OCI-M1 (cell line): ENCODE data around the gene FES.
"Not testable (repeated sequence)": the region's sequence is repeated elsewhere in the genome, so short reads cannot be mapped to it uniquely, and the experiment has no call there.

Experiments
- DNase-seq: peaks from one replicate; lab custom pipeline; 2025; lab: John Stamatoyannopoulos, UW

FES gene

GRCh38 chr15:90860942-90861675 lies 23.2 kb upstream of the FES start:
- DNase-seq: no peak

GRCh38 chr15:90862487-90862886 lies 21.8 kb upstream of the FES start:
- no peak for DNase-seq

DNA sequence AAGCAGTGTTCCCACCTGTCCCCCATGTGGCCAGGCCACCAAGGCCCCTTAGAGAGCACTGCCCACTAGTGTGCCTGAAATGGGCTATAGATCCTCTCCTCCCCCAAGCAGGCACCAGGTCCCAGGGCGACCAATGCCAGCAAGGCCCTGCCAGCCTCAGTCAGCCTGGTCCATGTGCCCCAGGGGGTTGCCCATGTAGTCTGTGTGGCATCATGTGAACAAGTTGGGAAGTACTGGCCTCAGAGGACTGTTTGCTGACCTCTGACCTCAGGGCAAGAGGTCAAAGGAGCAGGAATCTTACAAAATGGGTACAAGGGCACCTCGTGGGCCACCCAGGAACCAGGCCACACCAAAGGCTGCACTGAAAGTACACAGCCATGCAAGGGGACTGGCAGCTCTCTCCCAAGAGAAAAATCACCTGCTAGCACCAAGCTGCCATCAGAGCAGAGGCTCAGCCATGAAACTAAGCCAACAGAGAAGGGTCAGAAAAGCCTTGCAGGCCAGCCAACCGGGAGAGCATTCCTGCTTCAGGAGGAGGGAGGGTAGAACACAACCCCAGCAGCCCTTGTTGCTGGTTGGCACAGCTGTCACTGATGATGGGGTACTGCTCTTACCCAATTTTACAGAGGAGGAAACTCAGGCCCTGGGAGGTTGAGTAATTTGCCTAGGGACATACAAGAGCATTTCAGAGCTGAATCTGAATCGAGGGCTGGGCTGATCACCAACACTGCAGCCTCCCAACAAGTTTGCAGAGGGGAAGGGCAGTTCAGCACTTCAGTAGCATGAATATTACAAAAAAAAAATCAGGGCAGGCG lies 21.1 kb upstream of the FES start:
- no peak for DNase-seq

- no peak for DNase-seq
Observed at GRCh38 chr15:90863987-90864386, 20.3 kb upstream of the FES start.

GRCh38 chr15:90864507-90864906 lies 19.8 kb upstream of the FES start:
- DNase-seq: no peak

DNA sequence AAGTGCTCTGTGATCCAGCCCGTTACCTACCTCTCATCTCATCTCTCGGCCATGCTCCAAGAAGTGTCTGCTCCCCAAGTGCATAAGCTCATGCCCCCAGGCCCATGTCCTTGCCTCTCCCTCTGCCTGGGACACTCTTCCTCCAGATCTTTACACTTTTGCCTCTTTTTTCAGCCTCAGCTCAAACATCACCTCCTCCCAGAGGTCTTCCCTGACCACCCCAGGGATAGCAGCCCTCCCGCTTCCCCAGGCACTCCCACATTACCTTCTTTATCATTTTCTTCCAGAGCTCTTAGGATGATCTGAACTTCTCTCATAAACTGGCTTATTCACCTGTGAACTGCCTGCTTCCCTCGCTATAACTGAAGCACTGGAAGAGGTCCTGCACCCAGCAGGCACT lies 18.6 kb upstream of the FES start:
- no peak for DNase-seq

GRCh38 chr15:90866161-90866715 lies 18.1 kb upstream of the FES start:
- no peak for DNase-seq

- peak; percentile 15 for DNase-seq
Observed at GRCh38 chr15:90866800-90867199, 17.5 kb upstream of the FES start.

- peak; percentile 42 for DNase-seq
Observed at GRCh38 chr15:90868261-90868689, 16.0 kb upstream of the FES start, which contains the start of gene FURIN. Gene FURIN, plus strand, starts transcription at chr15:90868588. Its CDS starts 7,153 bp downstream, at chr15:90875741.

- peak; percentile 94 for DNase-seq
Observed at GRCh38 chr15:90869140-90869541, 15.2 kb upstream of the FES start.

DNA sequence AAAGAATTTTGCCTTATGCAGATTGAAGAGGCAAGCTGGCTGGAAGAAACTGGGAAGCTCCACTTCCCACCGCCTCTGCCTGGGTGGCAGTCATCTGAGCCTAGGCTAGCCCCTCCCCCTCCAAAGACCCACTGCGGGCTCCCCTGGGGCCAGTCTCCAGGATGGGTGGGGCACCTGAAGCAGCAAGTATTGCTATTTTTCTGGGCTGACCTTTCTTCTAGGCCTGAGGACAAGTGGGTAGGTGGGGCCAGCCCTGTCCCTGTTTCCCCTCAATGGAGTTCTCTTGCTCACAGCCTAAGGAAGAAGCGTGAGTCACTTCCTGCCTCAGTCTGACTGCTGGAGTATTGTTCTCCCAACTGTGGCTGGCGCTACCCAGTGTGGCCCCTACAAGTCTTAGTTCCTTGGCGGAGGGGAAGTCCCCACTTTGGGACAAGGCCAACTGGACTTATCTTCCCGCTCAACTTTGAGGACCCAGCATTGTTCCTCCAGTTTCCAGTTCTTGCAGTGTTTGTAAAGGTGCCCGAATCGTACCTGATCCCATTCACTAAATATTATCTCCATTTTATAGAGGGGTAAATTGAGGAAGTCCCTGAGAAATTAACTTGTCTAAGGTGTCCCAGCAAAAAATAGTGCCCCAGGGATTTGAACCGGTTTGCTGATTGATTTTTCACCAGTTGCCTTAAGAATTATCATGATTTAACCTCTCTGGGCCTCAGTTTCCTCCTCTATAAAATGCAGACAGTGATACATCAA lies 14.5 kb upstream of the FES start:
- DNase-seq: peak; percentile 94

DNA sequence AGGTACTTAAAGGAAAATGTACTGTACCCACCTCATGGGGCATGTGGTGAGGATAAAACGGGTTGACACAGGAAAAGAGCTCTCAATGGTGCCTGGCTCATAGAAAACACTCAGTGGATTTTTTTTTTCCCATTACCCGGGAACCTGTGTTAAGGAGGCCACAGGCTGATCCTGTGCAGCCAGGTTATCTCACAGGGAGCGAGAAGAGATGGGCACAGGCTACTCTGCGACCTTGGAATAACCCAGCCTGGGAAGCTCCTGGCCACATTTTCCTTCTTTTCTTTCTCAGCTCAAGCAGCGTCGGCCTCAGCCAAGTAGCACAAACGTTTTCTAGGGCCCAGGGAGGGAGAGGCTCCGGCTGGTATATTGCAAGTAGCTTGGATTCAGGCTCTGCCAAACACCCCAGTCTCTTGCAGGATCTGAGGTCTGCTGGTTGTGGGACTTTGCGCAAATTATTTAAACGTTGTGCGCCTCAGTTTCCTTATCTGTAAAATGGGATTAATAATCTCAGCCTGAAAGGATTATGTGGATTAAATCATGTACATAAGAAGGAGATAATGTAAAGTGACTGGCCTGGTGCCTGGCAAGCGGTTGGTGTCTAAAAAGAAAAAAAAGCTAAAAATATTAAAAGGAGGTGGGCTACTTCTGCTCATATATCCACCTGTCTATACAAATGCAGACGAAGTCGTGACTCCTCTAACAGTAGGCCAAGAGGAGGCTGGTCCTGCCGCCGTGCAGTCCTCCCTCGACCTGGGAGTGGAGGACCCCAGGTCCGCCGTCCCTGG lies 13.8 kb upstream of the FES start:
- DNase-seq: peak; percentile 67

GRCh38 chr15:90871139-90871715 lies 13.1 kb upstream of the FES start:
- peak; percentile 62 for DNase-seq

DNA sequence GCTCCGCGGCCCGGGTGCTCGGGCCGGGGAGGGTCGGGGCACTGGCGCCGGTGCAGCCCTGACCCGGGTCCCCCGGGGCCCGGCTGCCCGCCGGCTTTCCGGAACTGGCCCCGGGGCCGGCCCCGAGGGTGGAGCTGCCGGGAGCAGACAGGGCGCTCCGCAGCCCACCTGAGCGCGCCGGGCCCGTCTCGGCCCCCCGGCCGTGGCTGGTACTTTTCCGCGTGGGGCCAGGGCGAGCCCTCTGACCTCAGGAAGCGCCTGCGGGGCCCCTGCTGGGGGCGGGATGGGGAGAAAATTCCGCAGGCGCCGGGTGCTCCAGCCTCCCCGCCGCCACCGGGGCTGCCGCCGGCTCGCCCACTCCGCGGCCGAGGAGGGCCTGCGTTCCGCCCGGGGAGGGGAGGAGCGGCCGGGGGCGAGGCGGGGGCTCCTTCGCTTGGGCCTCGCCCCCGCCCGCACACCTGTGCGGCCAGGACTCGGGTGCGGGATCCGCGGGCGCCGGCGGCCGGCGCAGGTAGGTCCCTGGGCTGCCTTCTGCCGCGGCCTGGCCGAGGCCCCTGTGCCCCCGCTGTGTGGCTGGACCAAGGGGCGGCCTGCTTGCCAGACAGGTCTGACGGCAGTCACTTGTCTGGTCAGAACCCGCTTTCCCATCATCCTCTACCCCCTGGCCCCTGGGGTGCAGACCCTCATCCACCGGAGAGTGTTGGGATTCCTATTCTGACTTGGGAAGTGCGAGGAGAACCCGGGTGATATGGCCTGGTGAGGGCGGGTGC lies 12.4 kb upstream of the FES start:
- no peak for DNase-seq

GRCh38 chr15:90872486-90873184 lies 11.7 kb upstream of the FES start:
- DNase-seq: peak; percentile 74

- no peak for DNase-seq
Observed at GRCh38 chr15:90873488-90873997, 10.8 kb upstream of the FES start.

DNA sequence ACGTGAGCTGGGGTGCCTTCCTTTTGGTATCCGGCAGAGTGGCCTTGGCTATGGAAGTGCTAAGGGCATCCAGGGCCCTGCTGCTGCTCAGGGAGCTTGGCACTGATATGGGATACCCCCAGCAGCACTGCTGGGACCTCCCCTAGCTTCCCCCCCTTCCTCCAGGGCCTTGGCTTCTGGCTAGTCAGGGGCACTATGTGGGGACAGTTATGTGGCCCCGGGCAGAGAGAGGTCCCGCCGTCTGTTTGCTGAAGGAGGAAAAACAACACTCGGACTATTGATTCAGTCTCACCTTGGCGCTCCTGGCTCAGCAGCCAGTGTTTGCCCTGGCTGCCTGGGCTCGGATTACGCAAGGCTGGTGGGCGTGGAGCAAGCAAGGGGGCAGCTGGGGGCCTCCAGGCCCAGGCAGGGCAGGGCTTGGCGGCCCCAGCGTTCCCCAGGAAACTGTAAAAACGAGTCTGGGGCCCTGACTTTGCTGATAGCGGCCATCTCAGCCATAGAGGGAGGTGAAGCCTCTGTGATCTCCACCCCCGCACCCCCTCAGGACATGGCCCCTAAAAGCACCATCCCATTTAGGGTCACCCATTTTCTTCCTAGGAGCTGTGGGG lies 10.2 kb upstream of the FES start:
- no peak for DNase-seq

GRCh38 chr15:90874986-90875385 lies 9.3 kb upstream of the FES start:
- not testable (repeated sequence) for DNase-seq

DNA sequence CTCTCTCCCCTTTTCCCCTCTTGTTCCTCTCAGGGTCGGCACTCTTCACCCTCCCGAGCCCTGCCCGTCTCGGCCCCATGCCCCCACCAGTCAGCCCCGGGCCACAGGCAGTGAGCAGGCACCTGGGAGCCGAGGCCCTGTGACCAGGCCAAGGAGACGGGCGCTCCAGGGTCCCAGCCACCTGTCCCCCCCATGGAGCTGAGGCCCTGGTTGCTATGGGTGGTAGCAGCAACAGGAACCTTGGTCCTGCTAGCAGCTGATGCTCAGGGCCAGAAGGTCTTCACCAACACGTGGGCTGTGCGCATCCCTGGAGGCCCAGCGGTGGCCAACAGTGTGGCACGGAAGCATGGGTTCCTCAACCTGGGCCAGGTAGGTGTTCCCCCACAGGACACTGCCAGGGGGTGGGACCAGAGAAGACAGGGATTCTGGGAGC lies 8.7 kb upstream of the FES start:
- DNase-seq: no peak
